CD4-positive, alpha-beta T cell treated with Interleukin-17A for 1 hour (primary cell): ENCODE results near the gene TMPRSS13.
"Not testable (repeated sequence)": the region's sequence is repeated elsewhere in the genome, so short reads cannot be mapped to it uniquely, and the experiment has no call there.

Source experiments
- DNase-seq: peaks from one replicate; pipeline ENCODE4 v3.0.0-alpha.2; 2020

Gene TMPRSS13

DNA sequence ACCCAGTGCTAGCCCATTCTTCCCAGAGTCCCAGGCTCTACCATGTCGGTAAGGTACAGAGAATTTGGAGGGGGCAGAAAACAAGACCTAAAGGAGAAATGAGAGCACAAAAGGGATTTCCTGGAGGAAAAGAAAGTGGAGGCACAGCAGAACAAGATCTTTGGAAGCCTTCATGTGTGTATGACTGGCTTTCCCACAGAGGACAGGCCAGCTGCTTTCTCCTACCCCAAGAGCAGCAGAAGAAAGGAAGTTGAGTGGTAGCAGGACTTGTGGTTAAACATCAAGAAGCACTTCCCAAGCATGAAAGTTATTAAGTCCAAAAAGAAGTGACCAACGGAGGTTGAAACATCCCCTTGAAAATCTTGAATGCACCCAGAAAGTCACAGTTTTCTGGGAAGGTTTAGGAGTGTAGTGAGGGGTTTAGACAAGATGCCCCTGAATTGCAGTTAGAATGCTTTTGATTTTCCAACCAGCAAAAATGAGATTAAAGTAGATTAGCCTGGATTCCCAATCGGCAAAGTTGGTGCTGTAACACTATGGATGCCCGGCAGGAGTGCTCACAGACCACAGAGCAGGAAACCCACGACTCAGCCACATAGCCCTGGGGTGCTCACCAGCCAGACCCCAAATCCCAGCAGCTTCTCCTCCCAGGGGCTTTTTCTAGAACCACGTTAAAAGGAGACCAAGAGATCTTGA lies 608 bp downstream of the TMPRSS13 start:
- DNase-seq = no peak

DNA sequence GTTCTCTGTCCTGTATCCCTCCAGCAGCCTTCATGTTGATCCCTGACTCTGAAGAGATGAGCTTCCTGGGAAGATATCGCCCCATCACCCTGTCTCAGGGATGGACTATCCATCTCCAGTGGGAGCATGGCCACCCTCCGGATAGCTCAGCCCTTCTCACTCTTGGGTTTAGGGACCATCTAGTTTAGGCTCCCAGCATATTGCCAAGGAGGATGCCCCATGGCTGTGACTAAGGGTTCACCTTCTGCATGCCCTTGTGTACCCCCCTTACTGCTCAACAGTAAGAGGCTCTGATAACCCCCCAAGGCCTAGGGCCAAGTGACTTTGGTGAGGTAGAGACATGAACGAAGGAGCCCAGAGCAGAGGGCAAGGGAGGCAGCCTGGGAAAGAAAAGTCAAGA lies 1.3 kb downstream of the TMPRSS13 start:
- DNase-seq = no peak

GRCh38 chr11:117926166-117926565 lies 3.0 kb downstream of the TMPRSS13 start:
- not testable (repeated sequence) for DNase-seq

DNA sequence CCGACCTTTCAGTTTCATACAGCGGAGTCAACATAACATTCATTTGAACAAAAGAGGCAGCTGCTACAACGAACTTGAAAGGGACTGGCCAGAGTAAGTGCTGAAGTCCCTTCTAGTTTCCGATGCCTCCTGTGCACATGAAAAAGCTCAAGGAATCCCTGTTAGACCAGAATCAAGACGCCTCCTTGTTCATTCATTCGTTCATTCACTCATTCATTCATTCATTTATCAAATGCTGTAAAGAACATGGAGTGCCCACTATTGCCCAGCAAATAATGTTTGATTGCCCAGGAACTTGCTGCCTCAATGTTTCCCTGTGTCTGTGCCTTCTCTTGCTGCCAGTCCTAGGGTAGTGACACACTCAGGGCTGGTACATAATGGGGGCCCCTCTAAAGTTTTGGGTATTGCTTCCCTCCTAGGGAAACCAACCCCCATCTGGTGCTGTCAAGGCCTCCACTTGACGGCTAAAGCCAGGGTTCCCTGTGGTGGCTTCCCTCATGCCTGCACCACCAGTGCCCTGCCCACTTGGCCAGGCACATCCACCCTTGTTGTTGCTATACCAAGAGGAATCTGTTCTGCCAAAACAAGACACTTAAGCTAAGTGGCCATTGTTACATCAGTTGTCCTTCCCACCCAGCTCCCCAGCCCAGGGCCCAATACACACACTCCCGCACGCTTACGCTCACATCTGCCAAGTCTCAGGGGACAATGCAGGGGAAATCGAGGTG lies 3.8 kb downstream of the TMPRSS13 start:
- DNase-seq = no peak

DNA sequence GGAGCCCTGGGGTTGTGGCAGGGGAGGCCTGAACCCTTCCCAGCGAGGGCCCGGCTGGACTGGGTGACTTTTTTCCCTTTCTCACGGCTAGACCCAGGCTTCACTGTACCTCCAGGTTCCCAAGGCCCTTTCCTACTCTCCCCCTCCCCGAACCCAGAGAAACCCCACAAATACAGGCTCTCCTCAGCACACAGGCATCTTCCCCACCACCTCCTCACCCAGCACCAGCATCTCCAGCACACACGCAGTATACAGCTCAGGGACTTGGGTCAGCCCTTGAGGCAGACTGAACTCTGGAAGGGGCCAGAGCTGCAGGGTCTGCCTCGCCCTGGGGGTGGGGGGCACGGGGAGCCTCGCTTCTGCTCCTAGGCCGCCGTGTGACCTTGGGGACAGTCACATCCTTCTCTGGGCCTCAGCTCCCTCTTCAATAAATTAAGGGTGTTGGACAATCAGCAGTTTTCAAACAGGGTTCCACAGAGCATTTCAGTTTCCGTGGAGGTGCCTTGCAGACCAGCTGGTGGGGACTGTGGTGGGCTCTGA lies 4.5 kb downstream of the TMPRSS13 start:
- no peak for DNase-seq

DNA sequence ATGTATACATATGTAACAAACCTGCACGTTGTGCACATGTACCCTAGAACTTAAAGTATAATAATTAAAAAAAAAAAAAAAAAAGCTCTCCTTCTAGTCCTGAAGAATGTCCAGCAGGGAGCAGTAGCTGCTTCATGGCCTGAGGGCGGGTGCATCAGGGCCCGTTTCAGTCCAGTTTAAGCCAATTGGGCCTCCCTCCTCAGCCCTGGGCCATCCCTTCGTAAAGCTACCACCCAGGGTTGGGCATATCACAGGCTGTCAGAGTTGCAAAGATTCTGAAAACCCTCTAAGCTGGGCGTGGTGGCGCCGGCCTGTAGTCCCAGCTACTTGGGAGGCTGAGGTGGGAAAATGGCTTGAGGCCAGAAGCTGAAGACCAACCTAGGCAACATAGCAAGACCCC lies 5.4 kb downstream of the TMPRSS13 start:
- DNase-seq = no peak

- DNase-seq = no peak
These were observed 5.9 kb downstream of the TMPRSS13 start for GRCh38 chr11:117923275-117923674.

DNA sequence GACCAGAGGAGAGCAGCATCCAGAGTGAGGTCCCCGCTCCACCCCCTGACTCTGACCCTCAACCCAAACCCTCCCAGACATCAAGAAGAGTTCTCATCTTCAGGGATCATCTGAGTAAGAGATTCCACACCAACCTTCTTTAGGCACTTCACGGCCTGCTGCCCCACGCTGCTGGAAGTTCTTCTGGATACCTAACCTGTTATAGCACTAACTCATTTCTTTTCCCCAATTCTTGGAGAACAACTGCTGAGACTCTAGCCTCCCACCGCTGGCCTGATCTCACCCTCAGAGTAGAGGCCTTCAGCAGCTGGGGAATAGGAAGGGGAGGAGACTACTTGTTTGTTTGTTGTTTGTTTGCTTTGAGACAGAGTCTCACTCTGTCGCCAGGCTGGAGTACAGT lies 7.3 kb downstream of the TMPRSS13 start:
- no peak for DNase-seq

GRCh38 chr11:117921456-117921855 lies 7.7 kb downstream of the TMPRSS13 start:
- no peak for DNase-seq

DNA sequence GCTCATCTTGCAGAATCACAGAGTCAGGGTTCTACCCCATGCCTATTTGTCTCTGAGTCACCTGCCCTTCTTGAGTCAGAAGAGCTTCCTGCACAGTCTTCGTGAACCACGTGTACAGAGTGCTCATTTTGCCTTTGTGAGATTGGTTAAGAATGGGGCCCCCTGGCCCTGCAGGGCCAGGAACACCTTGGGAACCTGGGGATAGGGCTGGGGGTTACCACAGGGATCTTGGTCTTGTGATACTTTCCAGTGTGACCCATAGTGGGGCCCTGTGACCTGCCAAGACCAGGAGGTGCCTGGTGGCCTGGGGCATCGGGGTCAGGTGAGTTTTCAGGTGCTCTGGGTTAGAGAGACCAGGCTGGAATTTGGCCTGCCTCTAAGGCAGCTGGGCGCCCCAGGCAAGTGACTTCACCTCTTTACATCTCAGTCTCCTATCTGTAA lies 9.4 kb downstream of the TMPRSS13 start:
- no peak for DNase-seq

- DNase-seq = no peak
These were observed 9.9 kb downstream of the TMPRSS13 start for GRCh38 chr11:117919341-117919740.

DNA sequence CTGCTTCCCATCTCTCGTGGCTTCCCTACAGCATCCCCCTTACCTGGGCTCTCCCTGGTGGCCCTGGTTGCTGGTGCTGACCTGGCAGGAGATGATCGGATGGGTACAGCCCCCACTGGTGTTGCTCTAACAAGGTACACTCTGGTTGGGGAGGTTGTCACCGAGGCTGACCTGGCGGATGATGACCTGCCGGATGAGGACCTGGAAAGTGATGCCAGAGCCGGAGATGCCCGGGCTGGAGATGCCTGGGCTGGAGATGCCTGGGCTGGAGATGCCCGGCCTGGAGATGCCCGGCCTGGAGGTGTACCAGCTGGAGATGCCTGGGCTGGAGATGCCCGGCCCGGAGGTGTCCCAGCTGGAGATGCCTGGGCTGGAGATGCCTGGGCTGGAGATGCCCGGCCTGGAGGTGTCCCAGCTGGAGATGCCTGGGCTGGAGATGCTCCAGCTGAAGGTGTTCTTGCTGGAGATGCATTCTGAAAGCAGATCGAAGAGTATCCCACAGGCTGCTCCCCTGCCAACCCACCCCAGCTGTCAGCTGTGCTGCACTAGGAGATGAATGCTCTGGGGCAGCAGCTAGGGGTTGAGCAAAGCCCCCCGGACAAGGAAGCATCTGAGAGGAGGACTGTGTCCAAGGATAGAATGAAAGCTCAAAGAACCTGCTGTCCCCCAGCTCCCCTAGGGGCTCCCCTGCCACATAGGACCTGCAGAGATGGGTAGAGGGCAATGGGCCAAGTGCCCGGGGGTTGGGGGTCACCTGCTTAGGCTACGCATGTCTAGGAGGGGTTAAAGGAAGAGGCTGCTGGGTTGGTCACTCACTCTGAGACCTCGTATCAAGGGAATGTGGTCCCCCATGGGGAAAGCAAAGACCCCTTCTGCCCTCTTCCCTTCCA lies 10.6 kb downstream of the TMPRSS13 start:
- no peak for DNase-seq

GRCh38 chr11:117917591-117918151 lies 11.5 kb downstream of the TMPRSS13 start:
- DNase-seq = no peak

- DNase-seq = no peak
These were observed 12.2 kb downstream of the TMPRSS13 start for GRCh38 chr11:117916956-117917355.

DNA sequence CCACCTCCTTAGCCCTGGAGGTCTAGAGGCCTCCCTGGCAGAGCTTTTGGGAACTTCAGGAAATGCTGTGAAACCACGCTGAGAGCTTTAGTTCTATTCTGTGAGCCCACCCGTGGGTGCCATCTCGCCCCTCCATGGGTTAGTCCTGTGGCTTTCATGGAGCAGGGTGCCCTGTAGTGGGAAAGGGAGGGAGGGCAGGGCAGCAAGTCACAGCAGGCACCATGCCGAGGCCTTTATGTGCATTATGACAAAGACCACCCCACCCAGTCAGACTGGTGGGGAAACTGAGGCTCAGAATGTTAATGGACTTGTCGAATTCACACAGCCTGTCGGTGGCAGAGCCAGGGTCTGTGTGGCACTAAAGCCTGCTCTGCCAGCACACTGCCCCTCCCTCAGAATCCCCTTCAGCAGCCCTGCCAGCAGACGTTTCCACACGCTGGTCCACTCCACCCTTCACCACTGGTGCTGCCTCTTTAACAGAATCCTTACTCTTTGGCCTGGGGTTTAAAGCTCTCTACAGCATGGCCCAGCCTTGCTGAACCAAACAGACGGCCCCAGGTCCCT lies 13.4 kb downstream of the TMPRSS13 start:
- no peak for DNase-seq

GRCh38 chr11:117914991-117915618 lies 14.1 kb downstream of the TMPRSS13 start:
- no peak for DNase-seq

GRCh38 chr11:117914398-117914761 lies 14.8 kb downstream of the TMPRSS13 start:
- DNase-seq = no peak

DNA sequence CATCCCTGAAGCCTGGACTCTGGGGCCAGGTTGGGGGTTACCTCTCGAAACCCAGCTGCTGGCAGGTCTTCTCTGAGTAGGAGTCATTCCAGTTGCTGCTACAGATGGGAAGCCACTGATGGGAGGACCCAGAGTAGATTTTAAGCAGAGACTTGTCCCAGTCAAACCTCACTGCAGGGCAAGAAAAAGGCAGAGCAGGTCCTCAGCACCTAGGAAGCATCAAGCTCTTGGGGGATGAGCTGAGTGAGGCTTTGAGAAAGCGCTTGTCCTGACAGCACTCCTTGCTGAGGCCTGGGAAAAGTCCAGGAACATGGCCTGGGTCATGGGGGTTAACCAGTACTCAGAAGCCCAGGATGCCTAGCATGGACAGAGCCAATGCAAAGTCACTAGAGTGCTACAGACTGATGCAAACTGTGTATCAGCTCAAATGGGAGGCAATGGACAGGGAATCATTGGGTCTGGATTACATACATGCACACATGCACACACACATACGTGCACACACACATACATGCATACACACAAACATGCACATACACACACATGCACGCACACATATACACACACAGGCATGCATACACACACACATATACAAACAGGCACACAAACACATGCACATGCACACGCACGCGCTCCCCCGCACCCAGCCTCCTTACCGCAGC lies 15.3 kb downstream of the TMPRSS13 start:
- no peak for DNase-seq

DNA sequence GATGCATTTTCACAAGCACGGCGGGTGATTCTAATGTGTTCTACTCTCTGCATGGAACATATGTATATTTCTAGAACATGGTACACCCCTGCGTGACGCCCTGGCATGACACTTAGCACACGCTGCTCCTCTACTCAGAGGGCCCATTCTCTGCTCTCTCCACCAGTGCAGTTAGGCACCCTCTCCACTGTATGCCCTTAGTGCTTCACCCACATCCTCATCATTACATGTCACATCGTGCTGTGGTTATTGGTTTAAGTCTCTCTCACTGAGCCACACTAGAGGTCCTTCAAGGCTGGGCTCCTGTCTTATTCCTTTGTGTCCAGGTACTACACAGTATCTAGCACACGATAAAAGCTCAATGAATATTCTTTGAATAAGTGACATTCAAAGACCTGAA lies 16.7 kb downstream of the TMPRSS13 start:
- no peak for DNase-seq

DNA sequence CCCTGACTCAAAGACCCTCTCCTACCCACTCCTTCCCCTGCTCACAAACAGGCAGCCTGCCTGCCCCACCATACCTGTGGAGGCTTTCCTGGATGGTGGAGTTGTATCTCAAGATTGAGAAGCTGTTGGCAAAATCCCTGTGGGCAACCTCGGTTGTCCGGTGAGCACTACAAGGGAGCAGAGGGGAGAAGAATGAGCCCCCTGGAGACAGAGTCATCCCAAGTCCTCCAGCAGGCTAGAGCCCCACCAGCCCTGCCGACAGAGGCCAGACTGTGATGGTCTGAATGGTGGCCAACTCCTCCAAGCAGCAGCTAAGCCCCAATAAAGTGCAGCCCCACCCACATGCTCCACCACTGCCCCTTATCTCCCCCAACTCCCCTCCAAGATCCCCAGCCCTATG lies 17.5 kb downstream of the TMPRSS13 start:
- DNase-seq = no peak

DNA sequence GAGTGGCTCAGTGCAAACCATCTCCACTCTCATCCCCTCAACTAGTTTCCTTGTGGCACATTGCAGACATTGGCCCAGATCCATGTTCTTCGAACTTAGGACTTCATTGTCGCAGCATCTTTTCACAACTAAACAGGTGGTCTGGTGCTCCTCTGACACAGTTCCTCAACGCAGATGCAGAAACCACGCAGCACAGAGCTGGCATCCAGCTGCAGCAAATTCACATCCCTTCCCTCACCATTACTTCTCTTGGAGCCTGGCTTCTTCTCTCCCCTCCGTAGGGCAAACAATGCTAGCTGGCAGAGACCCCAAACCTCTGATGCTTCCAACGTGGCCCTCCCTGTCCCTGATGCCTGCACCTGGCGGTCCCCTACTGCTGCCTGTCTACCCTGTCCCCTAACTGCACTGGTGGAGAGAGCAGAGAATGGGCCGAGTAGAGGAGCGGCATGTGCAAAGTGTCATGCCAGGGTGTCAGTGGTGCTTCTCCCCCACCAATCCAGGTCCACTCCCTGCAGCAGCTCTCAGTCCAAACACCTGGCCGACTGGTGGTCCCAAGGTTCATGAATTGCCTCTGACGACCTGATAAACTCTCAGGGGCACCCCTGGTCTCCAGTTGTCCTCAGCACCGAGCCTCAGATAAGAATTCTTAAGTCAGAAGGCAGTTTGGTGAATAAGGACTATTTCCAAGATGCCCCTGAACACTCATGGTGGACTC lies 18.1 kb downstream of the TMPRSS13 start:
- no peak for DNase-seq
